GM21737 (cell line): ENCODE measurements around the gene STAU1.
"Not testable (repeated sequence)": the region's sequence is repeated elsewhere in the genome, so short reads cannot be mapped to it uniquely, and the experiment has no call there.

Experiments used
- ATAC-seq: cut with Tn5 transposase; IDR thresholded peaks from one replicate; pipeline ENCODE4 v1.9.1; 2021; ENCODE audit warnings: mild to moderate bottlenecking, moderate library complexity; ENCODE audit not compliant: unreplicated experiment

Gene STAU1

GRCh38 chr20:49207076-49207475 lies 18.9 kb upstream of the STAU1 start:
- no peak for ATAC-seq

DNA sequence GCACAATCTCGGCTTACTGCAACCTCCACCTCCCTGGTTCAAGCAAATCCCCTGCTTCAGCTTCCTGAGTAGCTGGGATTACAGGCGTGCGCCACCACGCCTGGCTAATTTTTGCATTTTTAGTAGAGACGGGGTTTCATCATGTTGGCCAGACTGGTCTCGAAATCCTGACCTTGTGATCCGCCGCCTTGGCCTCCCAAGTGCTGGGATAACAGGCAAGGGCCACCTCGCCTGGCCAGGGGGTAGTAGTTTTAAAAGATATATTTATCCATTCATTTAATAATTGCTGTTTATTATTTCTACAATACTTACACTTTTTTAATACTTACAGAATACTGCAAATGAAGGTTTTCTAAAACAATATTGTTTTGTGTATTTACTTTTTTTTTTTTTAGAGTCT lies 15.6 kb upstream of the STAU1 start:
- no peak for ATAC-seq

DNA sequence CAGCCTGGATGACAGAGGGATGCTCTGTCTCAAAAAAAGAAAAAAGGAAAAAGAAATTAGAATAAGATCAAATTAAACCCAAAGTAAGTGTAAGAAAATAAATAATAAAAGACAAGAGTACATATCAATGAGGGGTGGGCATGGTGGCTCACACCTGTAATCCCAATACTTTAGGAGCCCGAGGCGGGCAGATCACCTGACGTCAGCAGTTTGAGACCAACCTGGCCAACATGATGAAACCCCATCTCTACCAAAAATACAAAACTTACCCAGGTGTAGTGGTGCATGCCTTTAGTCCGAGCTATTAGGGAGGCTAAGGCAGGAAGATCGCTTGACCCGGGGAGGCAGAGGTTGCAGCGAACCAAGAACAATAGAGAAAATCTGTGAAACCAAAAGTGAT lies 14.9 kb upstream of the STAU1 start:
- ATAC-seq = no peak

- ATAC-seq = no peak
Measured at GRCh38 chr20:49199729-49200293, 11.7 kb upstream of the STAU1 start.

DNA sequence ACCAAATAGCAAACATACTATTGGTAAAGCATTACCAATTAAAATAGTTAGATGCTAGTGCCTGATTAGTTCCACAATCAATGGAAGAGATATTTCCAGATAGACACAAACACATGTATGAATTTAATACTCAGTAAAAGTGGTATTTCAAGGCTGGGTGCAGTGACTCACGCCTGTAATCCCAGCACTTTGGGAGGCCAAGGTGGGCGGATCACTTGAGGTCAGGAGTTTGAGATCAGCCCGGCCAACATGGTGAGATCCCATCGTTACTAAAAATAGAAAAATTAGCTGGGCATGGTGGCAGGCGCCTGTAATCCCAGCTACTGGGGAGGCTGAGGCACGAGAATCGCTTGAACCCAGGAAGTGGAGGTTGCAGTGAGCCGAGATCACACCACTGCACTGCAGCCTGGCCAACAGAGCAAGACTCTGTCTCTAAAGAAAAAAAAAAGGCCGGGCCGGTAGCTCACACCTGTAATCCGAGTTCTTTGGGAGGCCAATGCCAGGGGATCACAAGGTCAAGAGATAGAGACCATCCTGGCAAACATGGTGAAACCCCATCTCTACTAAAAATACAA lies 4.9 kb upstream of the STAU1 start:
- not testable (repeated sequence) for ATAC-seq

DNA sequence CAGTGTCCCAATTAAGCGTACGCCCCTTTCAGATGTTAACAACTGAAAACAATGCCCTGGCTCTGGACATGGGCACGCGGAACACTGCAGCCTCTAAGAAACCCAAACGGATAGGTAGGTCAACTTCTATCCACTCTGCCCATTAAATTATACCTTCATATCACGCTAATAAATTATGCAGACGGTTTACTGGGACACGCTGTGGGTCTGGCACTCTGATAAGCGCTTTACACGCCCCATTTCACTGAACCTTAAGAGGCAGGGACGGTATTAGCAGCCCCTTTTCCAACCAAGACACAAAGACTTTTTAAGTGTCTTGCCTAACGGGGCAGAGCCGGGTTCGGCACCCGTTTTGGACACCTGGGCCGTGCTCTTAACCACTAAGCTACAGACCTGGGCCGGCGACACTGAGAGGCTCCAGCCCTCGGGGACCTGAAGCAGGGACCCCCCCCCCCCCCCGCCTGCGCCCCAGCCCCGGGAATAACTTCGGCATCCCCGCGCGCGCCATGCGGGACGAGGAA lies 744 bp downstream of the STAU1 start:
- ATAC-seq = no peak

DNA sequence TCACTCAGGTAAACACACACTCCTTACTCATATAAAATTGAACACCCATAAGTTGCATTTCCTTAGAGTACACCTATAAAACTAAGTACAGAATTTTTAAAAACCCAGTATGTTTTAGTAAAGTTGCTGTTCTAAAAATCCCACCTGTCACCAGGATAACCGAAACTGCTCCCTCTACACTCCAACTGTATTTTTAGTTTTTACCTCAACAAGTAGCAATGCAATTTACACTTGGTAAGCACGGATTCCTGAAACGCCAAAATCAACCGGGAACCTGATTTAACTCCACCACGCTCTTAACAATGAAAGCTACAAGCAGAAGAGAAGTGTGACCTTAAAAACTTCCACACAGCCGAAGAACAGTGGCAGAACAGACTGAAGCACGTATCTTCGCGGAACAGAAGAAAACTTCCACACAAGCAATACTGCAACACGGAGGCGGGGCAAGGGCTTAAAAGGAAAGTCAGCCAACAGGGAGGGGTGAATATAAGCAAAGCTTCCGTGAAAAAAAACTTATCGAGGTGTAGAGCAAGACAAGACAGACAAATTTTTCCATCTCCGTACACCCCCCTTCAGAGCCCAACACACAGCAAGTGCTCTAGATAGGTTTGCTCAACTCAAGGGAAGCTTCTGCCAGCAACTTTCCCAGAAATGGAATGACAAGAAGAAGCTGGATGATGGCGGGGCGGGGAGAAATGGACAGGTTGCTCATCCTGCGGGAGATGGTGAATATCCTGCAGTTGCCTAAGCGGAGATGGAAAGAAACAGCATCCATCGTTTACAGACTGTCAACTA lies 1.4 kb downstream of the STAU1 start:
- no peak for ATAC-seq

GRCh38 chr20:49185071-49185761 lies 2.9 kb downstream of the STAU1 start:
- no peak for ATAC-seq

DNA sequence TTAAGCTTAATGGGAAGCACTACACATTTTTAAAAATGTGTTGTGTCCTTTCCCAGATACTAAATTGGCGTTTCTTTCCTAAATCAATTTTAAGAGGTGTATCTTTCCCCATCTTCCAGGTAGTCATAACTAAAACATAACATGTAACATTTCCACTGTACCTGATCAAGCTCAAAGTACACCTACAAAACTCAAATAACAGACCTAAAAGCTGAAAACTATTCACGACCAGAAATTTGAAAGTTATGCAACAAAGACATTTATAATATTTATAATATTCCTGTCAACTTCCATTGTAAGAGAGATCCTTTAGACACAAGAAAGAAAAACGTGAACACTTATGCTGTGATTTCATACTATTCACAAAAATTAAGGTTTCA lies 3.5 kb downstream of the STAU1 start:
- no peak for ATAC-seq

DNA sequence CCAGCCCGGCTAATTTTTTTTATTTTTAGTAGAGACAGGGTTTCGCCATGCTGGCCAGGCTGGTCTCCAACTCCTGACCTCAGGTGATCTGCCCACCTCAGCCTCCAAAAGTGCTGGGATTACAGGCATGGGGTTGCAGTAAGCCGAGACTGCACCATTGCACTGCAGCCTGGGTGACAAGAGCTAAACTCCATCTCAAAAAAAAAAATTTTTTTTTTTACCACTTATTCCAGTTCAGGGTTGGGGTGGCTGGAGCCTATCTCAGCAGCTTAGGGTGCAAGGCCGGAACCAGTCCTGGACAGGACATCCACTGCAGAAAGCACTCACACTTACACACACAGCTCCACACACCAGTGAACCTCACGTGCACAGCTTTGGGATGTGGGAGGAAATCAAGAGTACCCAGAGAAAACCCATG lies 4.0 kb downstream of the STAU1 start:
- ATAC-seq = not testable (repeated sequence)

GRCh38 chr20:49183444-49183843 lies 4.7 kb downstream of the STAU1 start:
- no peak for ATAC-seq

DNA sequence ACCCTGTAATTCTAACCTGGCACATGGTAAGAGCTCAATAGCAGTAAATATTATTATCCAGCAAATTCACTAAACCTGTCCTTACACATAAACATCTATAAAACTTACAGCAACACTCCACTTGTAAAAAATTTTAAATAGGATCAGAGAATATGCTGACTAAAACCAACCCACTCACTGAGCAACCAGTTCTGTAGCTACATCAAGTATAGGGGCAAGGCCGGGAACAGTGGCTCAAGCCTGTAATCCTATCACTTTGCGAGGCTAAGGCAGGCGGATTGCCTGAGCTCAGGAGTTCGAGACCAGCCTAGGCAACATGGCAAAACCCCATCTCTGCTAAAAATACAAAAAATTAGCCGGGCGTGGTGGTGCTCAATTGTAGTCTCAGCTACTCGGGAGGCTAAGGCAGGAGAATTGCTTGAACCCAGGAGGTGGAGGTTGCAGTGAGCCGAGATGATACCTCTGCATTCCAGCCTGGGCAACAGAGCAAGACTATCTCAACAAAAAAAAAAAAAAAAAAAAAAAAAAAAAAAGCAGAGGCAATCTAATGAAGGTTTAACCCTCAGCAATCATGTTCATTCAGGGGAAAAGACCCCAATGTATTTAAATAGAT lies 6.8 kb downstream of the STAU1 start:
- no peak for ATAC-seq

DNA sequence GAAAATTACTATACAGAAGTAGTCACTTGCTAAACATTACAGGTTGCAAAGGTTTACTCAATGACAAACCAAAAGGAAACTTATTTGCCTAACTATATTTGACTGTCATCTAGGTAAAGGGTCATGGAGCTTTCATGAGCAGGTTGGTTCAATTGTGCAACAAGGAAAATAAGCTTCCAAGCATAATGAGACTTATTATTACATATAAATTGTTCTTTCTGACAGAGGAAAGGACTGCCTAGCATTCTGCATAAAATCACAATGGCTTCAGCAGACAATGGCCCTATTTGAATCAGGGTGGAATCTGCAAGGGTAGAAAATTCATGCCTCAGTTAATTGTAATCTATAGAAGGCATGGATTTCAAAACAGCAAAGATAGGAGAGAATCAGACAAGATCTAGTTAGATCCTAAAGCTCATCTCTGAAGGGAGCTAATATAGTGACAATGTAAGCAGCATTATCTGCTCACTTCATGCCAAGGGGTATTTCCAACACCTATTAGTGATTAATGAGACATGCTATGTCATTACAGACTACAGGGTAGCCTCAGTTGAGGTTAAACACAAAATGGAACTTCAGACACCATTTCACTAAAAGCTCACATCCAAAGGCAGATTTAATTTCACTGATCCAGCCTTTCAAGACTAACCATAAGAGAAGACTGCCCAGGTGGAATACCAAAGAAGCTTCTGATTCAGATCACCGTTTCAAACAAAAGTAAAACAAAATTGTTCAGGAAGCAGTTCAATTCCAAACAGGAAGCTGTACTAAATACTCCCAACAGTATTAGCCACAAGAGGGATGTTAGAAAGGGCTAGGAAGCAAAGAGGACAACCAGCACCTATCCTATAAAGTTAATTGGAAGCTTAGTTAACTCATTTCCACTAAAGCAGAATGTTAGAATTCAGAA lies 8.5 kb downstream of the STAU1 start:
- peak; percentile 51 for ATAC-seq

GRCh38 chr20:49174183-49174582 lies 14.0 kb downstream of the STAU1 start:
- ATAC-seq = no peak

GRCh38 chr20:49172413-49172812 lies 15.7 kb downstream of the STAU1 start:
- ATAC-seq = no peak

DNA sequence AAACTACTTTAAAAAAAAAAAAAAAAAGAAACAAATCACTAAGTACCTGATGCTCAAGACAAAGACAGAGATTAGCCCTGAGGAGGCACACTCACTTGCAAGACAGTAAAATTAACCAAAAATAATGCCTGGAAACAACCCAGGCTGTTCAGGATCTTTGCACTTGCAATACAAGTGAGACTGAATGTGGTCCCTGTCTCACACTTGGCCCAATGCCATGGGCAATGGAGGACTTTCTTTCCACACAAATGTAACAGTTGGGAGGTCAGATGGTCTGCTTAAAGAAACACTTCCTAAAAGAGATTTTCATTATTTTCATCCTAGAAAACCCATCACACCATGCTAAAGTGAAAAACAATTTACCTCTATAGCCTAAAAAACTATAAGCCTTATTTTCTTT lies 16.2 kb downstream of the STAU1 start:
- ATAC-seq = no peak

GRCh38 chr20:49170714-49171113 lies 17.4 kb downstream of the STAU1 start:
- ATAC-seq = no peak

- no peak for ATAC-seq
Measured at GRCh38 chr20:49169547-49169946, 18.6 kb downstream of the STAU1 start.

- ATAC-seq = not testable (repeated sequence)
Measured at GRCh38 chr20:49168864-49169263, 19.3 kb downstream of the STAU1 start.
